PC-9 (cell line): Measurements from ENCODE around the gene AGL.

ENCODE experiments used
- EZH2 ChIP-seq: fragments of 200-600 bp; sonication (generic); IDR thresholded peaks from 2 replicates; pipeline ENCODE4 v1.8.0; 2017; ENCODE audit warnings: antibody characterized with exemption, low read depth
- TF ChIP-seq, protein P1 (sequence below): fragments of 200-600 bp; sonication (generic); conservative IDR thresholded peaks from 2 replicates; pipeline ENCODE4 v1.6.1; 2017; ENCODE audit warnings: mixed run types, antibody characterized with exemption, mild to moderate bottlenecking, moderate library complexity

DNA sequence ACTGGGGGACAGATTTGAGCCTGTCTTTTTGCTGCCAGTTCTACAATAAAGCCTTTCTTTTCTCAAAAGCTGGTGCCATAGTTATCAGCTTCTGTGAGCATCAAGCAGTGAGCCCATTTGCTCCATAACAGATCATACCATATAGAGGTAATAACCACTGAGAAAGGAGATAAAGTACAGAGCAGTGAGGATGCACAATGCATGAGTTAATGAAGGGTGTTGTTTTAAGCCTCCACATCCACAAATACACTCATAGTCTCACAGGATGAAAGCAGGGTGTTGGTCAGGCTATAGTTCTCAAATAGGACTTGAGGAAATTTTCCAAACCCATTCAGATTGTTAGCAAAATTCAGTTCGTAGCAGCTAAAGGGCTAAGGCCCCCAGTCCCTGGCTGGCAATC lies 94.0 kb downstream of the AGL start:
- TF ChIP-seq, protein P1, sequence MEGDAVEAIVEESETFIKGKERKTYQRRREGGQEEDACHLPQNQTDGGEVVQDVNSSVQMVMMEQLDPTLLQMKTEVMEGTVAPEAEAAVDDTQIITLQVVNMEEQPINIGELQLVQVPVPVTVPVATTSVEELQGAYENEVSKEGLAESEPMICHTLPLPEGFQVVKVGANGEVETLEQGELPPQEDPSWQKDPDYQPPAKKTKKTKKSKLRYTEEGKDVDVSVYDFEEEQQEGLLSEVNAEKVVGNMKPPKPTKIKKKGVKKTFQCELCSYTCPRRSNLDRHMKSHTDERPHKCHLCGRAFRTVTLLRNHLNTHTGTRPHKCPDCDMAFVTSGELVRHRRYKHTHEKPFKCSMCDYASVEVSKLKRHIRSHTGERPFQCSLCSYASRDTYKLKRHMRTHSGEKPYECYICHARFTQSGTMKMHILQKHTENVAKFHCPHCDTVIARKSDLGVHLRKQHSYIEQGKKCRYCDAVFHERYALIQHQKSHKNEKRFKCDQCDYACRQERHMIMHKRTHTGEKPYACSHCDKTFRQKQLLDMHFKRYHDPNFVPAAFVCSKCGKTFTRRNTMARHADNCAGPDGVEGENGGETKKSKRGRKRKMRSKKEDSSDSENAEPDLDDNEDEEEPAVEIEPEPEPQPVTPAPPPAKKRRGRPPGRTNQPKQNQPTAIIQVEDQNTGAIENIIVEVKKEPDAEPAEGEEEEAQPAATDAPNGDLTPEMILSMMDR, result no peak
- no peak for TF ChIP-seq EZH2
